GM23338 (cell line): ENCODE measurements around the gene PAPOLG. TPM values are rescaled to one million over a fixed set of nuclear protein-coding genes. Genes with fewer than 3 reads are reported as not detected.
A peak's percentile ranks its signal among the peaks of the same experiment; 100 is the strongest.

Experiments used
- ATAC-seq: fragments of 200-7000 bp; cut with Tn5 transposase; 3 replicates; pipeline ENCODE4 v1.9.1; 2020
- DNase-seq: peaks from one replicate; pipeline ENCODE4 v3.0.0-alpha.2; 2015; ENCODE audit warnings: low spot score
- H2AFZ ChIP-seq: fragments of 200-600 bp; sonication (generic); 2 replicates; pipeline ENCODE4 v1.8.0; 2016; ENCODE audit warnings: antibody characterized with exemption, mild to moderate bottlenecking, moderate library complexity
- H3F3A ChIP-seq: fragments of 200-600 bp; sonication (generic); replicated peaks from 2 replicates; pipeline ENCODE4 v1.8.0; 2017; ENCODE audit warnings: antibody characterized with exemption, mixed run types, low read depth
- H3K27ac ChIP-seq: fragments of 200-600 bp; sonication (generic); 2 replicates; pipeline ENCODE4 v1.6.1; 2016; ENCODE audit warnings: low read depth
- H3K27me3 ChIP-seq: fragments of 200-600 bp; sonication (generic); 2 replicates; pipeline ENCODE4 v1.8.0; 2016; ENCODE audit warnings: mild to moderate bottlenecking, mixed run types, moderate library complexity; ENCODE audit not compliant: insufficient read depth
- H3K36me3 ChIP-seq: fragments of 200-600 bp; sonication (generic); 2 replicates; pipeline ENCODE4 v1.8.0; 2016; ENCODE audit warnings: mild to moderate bottlenecking; ENCODE audit not compliant: insufficient read depth
- H3K4me1 ChIP-seq: fragments of 200-600 bp; sonication (generic); 2 replicates; pipeline ENCODE4 v1.8.0; 2016; ENCODE audit warnings: mild to moderate bottlenecking, moderate library complexity; ENCODE audit not compliant: insufficient read depth
- H3K4me2 ChIP-seq: fragments of 200-600 bp; sonication (generic); 2 replicates; pipeline ENCODE4 v1.7.1; 2017; ENCODE audit warnings: mixed run types
- H3K4me3 ChIP-seq: fragments of 200-600 bp; sonication (generic); 2 replicates; pipeline ENCODE4 v1.6.1; 2016; ENCODE audit warnings: mixed run types
- H3K79me2 ChIP-seq: fragments of 200-600 bp; sonication (generic); replicated peaks from 2 replicates; pipeline ENCODE4 v1.8.0; 2017; ENCODE audit warnings: mild to moderate bottlenecking; ENCODE audit not compliant: insufficient read depth
- H3K9me2 ChIP-seq: fragments of 200-600 bp; sonication (generic); 2 replicates; pipeline ENCODE4 v1.8.0; 2017; ENCODE audit not compliant: insufficient read depth
- H4K20me1 ChIP-seq: fragments of 200-600 bp; sonication (generic); replicated peaks from 2 replicates; pipeline ENCODE4 v1.8.0; 2017; ENCODE audit warnings: mild to moderate bottlenecking; ENCODE audit not compliant: insufficient read depth
- H3K27ac Mint-ChIP-seq: 2 replicates; pipeline ENCODE4 v1.8.0; 2020; ENCODE audit warnings: inconsistent platforms, mild to moderate bottlenecking, moderate library complexity, mixed read lengths
- H3K27me3 Mint-ChIP-seq: 3 replicates; pipeline ENCODE4 v1.8.0; 2022; ENCODE audit warnings: low read depth, mild to moderate bottlenecking, moderate library complexity, mixed read lengths, inconsistent platforms; ENCODE audit not compliant: insufficient read depth, poor library complexity
- H3K36me3 Mint-ChIP-seq: 3 replicates; pipeline ENCODE4 v1.8.0; 2021; ENCODE audit warnings: low read depth, mild to moderate bottlenecking, inconsistent platforms, moderate library complexity, mixed read lengths
- H3K4me1 Mint-ChIP-seq: 3 replicates; pipeline ENCODE4 v1.8.0; 2020; ENCODE audit warnings: mild to moderate bottlenecking, inconsistent platforms, mixed read lengths
- H3K4me3 Mint-ChIP-seq: 3 replicates; pipeline ENCODE4 v1.8.0; 2021; ENCODE audit warnings: moderate library complexity, mild to moderate bottlenecking, inconsistent platforms, mixed read lengths
- H3K9me3 Mint-ChIP-seq: 3 replicates; pipeline ENCODE4 v1.8.0; 2020; ENCODE audit warnings: moderate library complexity, mild to moderate bottlenecking, inconsistent platforms, mixed read lengths
- EZH2 ChIP-seq: fragments of 200-600 bp; sonication (generic); IDR thresholded peaks from one replicate; pipeline ENCODE4 v1.8.0; 2017; ENCODE audit warnings: antibody characterized with exemption, mild to moderate bottlenecking, low read depth; ENCODE audit not compliant: unreplicated experiment
- EZH2phosphoT487 ChIP-seq: fragments of 200-600 bp; sonication (generic); IDR thresholded peaks from one replicate; pipeline ENCODE4 v1.8.1; 2018; ENCODE audit warnings: antibody characterized with exemption; ENCODE audit not compliant: unreplicated experiment
- JUNB ChIP-seq: IDR thresholded peaks from one replicate; pipeline ENCODE4 v1.6.1; 2016; ENCODE audit warnings: antibody characterized with exemption; ENCODE audit not compliant: unreplicated experiment
- NANOG ChIP-seq: IDR thresholded peaks from 2 replicates; pipeline ENCODE4 v1.6.1; 2016; ENCODE audit warnings: antibody characterized with exemption, borderline replicate concordance
- POLR2AphosphoS5 ChIP-seq: IDR thresholded peaks from 2 replicates; pipeline ENCODE4 v1.6.1; 2016; ENCODE audit warnings: antibody characterized with exemption, low read depth
- STAT1 ChIP-seq: IDR thresholded peaks from one replicate; pipeline ENCODE4 v1.6.1; 2016; ENCODE audit warnings: antibody characterized with exemption; ENCODE audit not compliant: unreplicated experiment
- ZNF114 ChIP-seq: fragments of 250-450 bp; sonication (Bioruptor Pico); IDR thresholded peaks from 2 replicates; pipeline ENCODE4 v1.5.0; 2020; ENCODE audit warnings: mild to moderate bottlenecking, moderate library complexity
- ZNF331 ChIP-seq: fragments of 250-450 bp; sonication (Bioruptor Pico); IDR thresholded peaks from 2 replicates; pipeline ENCODE4 v1.5.0; 2020; ENCODE audit warnings: low read depth, mild to moderate bottlenecking, moderate library complexity
- polyA plus RNA-seq: library from polyadenylated mRNA; unstranded; fragments of >200 nt; fragmentation: Nextera tagmentation; extraction: Ambion mirVana; gene quantifications from 2 replicates; pipeline ENCODE4 v1.2.1, GENCODE V29; 2016
- total RNA-seq: library from RNA; depleted of rRNA; stranded (reverse); fragments of >200 nt; shearing (Covaris generic); gene quantifications from 2 replicates; pipeline ENCODE4 v1.2.3, GENCODE V29; 2014
- TF ChIP-seq, protein P1 (sequence below): IDR thresholded peaks from one replicate; pipeline ENCODE4 v1.6.1; 2018; ENCODE audit warnings: antibody characterized with exemption; ENCODE audit not compliant: unreplicated experiment
- TF ChIP-seq, protein P2 (sequence below), 2 experiments: fragments of 200-600 bp in 1 of 2; sonication (generic) in 1 of 2; conservative IDR thresholded peaks; 2 replicates each; pipeline versions ENCODE4 v1.5.1 to v1.6.1; 2016 to 2017; ENCODE audit warnings: antibody characterized with exemption in 2 of 2, low read depth in 2 of 2, mild to moderate bottlenecking in 2 of 2, moderate library complexity in 1 of 2

The PAPOLG gene
- total and polyA plus RNA-seq, 2 experiments from 2014 or later: 13.8 to 31.2 TPM

DNA sequence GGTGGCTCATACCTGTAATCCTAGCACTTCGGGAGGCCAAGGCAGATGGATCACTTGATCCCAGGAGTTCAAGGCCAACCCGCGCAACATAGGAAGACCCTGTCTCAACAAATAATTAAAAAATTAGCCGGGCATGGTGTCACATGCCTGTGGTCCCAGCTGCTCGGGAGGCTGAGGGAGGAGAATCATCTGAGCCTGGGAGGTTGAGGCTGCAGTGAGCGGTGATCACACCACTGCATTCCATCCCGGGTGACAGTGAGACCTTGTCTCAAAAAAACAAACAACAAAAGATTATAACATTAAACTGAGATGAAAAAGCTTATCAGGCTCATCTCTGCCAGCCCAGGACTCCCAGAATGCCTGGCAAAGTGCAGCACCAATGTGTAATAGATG, 50.5 kb downstream of the PAPOLG start (continued):
- TF ChIP-seq, protein P1, sequence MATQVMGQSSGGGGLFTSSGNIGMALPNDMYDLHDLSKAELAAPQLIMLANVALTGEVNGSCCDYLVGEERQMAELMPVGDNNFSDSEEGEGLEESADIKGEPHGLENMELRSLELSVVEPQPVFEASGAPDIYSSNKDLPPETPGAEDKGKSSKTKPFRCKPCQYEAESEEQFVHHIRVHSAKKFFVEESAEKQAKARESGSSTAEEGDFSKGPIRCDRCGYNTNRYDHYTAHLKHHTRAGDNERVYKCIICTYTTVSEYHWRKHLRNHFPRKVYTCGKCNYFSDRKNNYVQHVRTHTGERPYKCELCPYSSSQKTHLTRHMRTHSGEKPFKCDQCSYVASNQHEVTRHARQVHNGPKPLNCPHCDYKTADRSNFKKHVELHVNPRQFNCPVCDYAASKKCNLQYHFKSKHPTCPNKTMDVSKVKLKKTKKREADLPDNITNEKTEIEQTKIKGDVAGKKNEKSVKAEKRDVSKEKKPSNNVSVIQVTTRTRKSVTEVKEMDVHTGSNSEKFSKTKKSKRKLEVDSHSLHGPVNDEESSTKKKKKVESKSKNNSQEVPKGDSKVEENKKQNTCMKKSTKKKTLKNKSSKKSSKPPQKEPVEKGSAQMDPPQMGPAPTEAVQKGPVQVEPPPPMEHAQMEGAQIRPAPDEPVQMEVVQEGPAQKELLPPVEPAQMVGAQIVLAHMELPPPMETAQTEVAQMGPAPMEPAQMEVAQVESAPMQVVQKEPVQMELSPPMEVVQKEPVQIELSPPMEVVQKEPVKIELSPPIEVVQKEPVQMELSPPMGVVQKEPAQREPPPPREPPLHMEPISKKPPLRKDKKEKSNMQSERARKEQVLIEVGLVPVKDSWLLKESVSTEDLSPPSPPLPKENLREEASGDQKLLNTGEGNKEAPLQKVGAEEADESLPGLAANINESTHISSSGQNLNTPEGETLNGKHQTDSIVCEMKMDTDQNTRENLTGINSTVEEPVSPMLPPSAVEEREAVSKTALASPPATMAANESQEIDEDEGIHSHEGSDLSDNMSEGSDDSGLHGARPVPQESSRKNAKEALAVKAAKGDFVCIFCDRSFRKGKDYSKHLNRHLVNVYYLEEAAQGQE: no peak
- TF ChIP-seq JUNB (no peak), EZH2 (no peak), STAT1 (no peak)

DNA sequence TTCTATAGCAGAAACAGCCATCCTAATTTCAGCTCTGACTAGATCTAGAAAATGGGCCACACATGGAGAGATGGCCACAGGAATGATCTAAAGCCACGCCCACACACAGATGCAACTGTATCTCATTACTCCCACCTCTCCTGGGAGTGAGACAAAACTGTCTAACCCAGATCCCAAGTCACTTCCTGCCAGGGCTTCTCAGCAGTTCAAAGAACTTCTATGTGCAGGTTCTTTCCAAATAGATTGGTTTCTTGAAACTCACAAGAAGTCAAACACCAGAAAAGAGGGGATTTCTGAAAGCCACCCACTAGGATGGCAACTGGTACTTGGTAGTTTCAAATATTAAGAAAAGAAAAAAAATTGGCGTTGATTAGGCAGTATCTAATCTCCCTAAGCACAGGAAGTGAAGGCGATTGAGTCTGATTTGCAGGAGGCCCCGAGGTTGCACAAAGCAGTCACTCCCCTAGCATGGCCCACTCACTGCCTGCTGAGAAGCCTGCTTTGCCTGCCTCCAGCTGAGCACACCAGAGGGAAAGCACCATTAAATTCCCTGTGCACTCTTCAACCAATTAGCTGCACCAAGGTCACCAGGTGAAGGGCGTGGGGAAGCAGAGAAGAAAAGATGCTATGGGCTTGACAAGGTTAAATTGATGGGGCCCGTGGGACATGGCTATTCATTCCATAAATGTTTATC, 51.1 kb downstream of the PAPOLG start:
- Histone ChIP-seq H3K36me3 (no peaks in the 10 kb centered on the region), H3K4me2 (no peak overlapping the region), H3K4me1 (peaks cover 6% of the 10 kb centered on the region), H3K27ac (no peak overlapping the region), H3K79me2 (no peaks in the 10 kb centered on the region), H3F3A (no peaks in the 10 kb centered on the region), H4K20me1 (no peaks in the 10 kb centered on the region; the same call in 1 of the 2 replicates), H3K9me2 (no peaks in the 10 kb centered on the region), H2AFZ (peak overlapping the region; percentile 89), H3K4me3 (no peak overlapping the region), H3K27me3 (no peaks in the 10 kb centered on the region)
- peaks cover 16% of the 10 kb centered on the region for H3K4me1 Mint-ChIP-seq
- H3K9me3 Mint-ChIP-seq: no peaks in the 10 kb centered on the region
- ATAC-seq: peak; percentile 49
- H3K36me3 Mint-ChIP-seq: no peaks in the 10 kb centered on the region
- no peak overlapping the region; the same call in 1 of the 2 replicates for H3K27ac Mint-ChIP-seq
- H3K4me3 Mint-ChIP-seq: no peak overlapping the region
- TF ChIP-seq, protein P2, sequence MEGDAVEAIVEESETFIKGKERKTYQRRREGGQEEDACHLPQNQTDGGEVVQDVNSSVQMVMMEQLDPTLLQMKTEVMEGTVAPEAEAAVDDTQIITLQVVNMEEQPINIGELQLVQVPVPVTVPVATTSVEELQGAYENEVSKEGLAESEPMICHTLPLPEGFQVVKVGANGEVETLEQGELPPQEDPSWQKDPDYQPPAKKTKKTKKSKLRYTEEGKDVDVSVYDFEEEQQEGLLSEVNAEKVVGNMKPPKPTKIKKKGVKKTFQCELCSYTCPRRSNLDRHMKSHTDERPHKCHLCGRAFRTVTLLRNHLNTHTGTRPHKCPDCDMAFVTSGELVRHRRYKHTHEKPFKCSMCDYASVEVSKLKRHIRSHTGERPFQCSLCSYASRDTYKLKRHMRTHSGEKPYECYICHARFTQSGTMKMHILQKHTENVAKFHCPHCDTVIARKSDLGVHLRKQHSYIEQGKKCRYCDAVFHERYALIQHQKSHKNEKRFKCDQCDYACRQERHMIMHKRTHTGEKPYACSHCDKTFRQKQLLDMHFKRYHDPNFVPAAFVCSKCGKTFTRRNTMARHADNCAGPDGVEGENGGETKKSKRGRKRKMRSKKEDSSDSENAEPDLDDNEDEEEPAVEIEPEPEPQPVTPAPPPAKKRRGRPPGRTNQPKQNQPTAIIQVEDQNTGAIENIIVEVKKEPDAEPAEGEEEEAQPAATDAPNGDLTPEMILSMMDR (conservative IDR thresholded peaks at IDR 0.05; ENCODE audit: low read depth in 2 of 2): no peak
- TF ChIP-seq NANOG (no peak), ZNF114 (no peak), JUNB (no peak), POLR2AphosphoS5 (no peak), EZH2phosphoT487 (no peak), ZNF331 (CRISPR knock-in tag) (no peak)
- H3K27me3 Mint-ChIP-seq: peaks cover 4% of the 10 kb centered on the region
- no peak for DNase-seq
